K562 (cell line): Measurements from ENCODE around the gene BBC3. TPM values are rescaled to one million over a fixed set of nuclear protein-coding genes. Genes with fewer than 3 reads are reported as not detected.

ENCODE experiments used
- DMBX1 ChIP-seq: fragments of 250-450 bp; sonication (Bioruptor Pico); IDR thresholded peaks from 2 replicates; pipeline ENCODE4 v1.8.0; 2022; ENCODE audit warnings: inconsistent platforms, mild to moderate bottlenecking, moderate library complexity, borderline replicate concordance
- FOXJ3 ChIP-seq: sonication (generic); formaldehyde crosslinking; IDR thresholded peaks from 2 replicates; pipeline ENCODE4 v1.4.0; 2020; ENCODE audit warnings: mild to moderate bottlenecking, missing genetic modification reagents
- HOXB6 ChIP-seq: fragments of 250-450 bp; sonication (Bioruptor Pico); IDR thresholded peaks from 2 replicates; pipeline ENCODE4 v1.5.1; 2022; ENCODE audit warnings: mild to moderate bottlenecking, borderline replicate concordance
- KAT8 ChIP-seq: fragments of 450-650 bp; IDR thresholded peaks from 2 replicates; pipeline ENCODE4 v1.6.1; 2016; ENCODE audit warnings: low read depth, mild to moderate bottlenecking
- KLF1 ChIP-seq: fragments of 450-650 bp; IDR thresholded peaks from 2 replicates; pipeline ENCODE4 v1.6.1; 2016; ENCODE audit warnings: missing genetic modification characterization, missing compliant biosample characterization
- KLF6 ChIP-seq: fragments of 250-450 bp; sonication (Bioruptor Pico); IDR thresholded peaks from 2 replicates; pipeline ENCODE4 v1.4.0; 2020; ENCODE audit warnings: mild to moderate bottlenecking, moderate library complexity, borderline replicate concordance
- MBD1 ChIP-seq: fragments of 250-450 bp; sonication (Bioruptor Pico); IDR thresholded peaks from 2 replicates; pipeline ENCODE4 v1.8.0; 2022; ENCODE audit warnings: inconsistent platforms
- RERE ChIP-seq: sonication (generic); formaldehyde crosslinking; IDR thresholded peaks from 2 replicates; pipeline ENCODE4 v1.8.0; 2023; ENCODE audit warnings: missing genetic modification reagents, mild to moderate bottlenecking, borderline replicate concordance
- TAF1 ChIP-seq: IDR thresholded peaks from 2 replicates; pipeline ENCODE4 v1.6.1; 2011; ENCODE audit warnings: mild to moderate bottlenecking, low read length, moderate library complexity; ENCODE audit not compliant: insufficient read depth, control insufficient read depth, severe bottlenecking; ENCODE audit errors: extremely low read depth
- TBP ChIP-seq: optimal IDR thresholded peaks from 2 replicates; pipeline ENCODE3; 2011; ENCODE audit warnings: low read depth, low read length, improper control_type of control experiment
- ZBTB1 ChIP-seq: sonication (generic); formaldehyde crosslinking; IDR thresholded peaks from 2 replicates; pipeline ENCODE4 v1.8.1; 2023; ENCODE audit warnings: missing genetic modification reagents, low read depth, mild to moderate bottlenecking, borderline replicate concordance
- ZNF197 ChIP-seq: fragments of 200-800 bp; sonication (Bioruptor generic); IDR thresholded peaks from 2 replicates; pipeline ENCODE4 v1.6.1; 2016; ENCODE audit warnings: low read depth, missing genetic modification characterization, missing compliant biosample characterization
- ZNF512 ChIP-seq: IDR thresholded peaks from 2 replicates; pipeline ENCODE4 v1.6.1; 2016; ENCODE audit warnings: missing genetic modification characterization, missing compliant biosample characterization
- ZNF740 ChIP-seq, 3 experiments: fragments of 200-800 bp in 1 of 3; sonication (Bioruptor generic) in 1 of 3; sonication (generic) in 1 of 3; formaldehyde crosslinking in 1 of 3; IDR thresholded peaks; 2 replicates each; pipeline versions ENCODE4 v1.6.1 to v1.8.0; 2016 to 2022; ENCODE audit warnings: mild to moderate bottlenecking in 2 of 3, missing compliant biosample characterization in 2 of 3, missing genetic modification characterization in 2 of 3, missing genetic modification reagents in 1 of 3
- polyA plus RNA-seq, 8 experiments: library from polyadenylated mRNA; depleted of rRNA in 4 of 8; stranded (reverse) in 5 of 8; unstranded in 3 of 8; fragments of >200 nt; fragmentation: Nextera tagmentation in 2 of 8; fragmentation: Illumina TruSeq in 1 of 8; extraction: Ambion mirVana in 2 of 8; extraction: Trizol in 1 of 8; gene quantifications; 2 replicates each; pipeline versions ENCODE4 v1.2.1 to v1.2.3, GENCODE V29; 2011 to 2014; ENCODE audit warnings: inconsistent platforms in 1 of 8, missing spikeins in 1 of 8
- total RNA-seq, 7 experiments: library from RNA; depleted of rRNA in 6 of 7; stranded (reverse); fragments of >200 nt in 6 of 7; fragmentation: Illumina TruSeq in 2 of 7; extraction: Trizol in 2 of 7; gene quantifications; 2 replicates each; pipeline versions ENCODE4 v1.2.1 to v1.2.3, GENCODE V29; 2011 to 2021; ENCODE audit warnings: low replicate concordance in 1 of 7

The BBC3 gene
- total and polyA plus RNA-seq, 9 of the 15 experiments (the other 6 are each of a cell fraction or from before 2014, with no cell fraction given), result 0.15 to 30.7 (median 4.8) TPM

GRCh38 chr19:47227352-47228167, 3.4 kb downstream of the BBC3 start (continued):
- TF ChIP-seq TAF1 (peak; percentile 62), ZNF740 (CRISPR knock-in tag; IDR thresholded peaks at IDR 0.05) (peak; percentile 88; the same call in 1 of the 2 replicates), ZNF740 (tag; IDR thresholded peaks at IDR 0.05) (peak in 1 of 2 experiments; percentile 96; a peak in 2 of 4 replicates), ZNF512 (tag) (no peak), ZBTB1 (CRISPR knock-in tag) (0 out of 2 replicates have a peak, but pooled peaks have one; percentile 9), MBD1 (CRISPR knock-in tag) (no peak), DMBX1 (CRISPR knock-in tag) (0 out of 2 replicates have a peak, but pooled peaks have one; percentile 9), HOXB6 (CRISPR knock-in tag) (no peak), KAT8 (no peak), KLF1 (tag) (peak; percentile 65; the same call in 1 of the 2 replicates), RERE (CRISPR knock-in tag) (no peak), FOXJ3 (CRISPR knock-in tag) (no peak), KLF6 (CRISPR knock-in tag) (no peak; the same call in 1 of the 2 replicates), ZNF197 (CRISPR knock-in tag) (peak; percentile 57; the same call in 1 of the 2 replicates), TBP (peak; percentile 17)
